ENCODE data around the gene TBRG1.

Gene TBRG1

GRCh38 chr11:124612045-124612444 lies 10.6 kb upstream of the TBRG1 start:
- DNase-seq (ENCODE audit: low spot score), result no peak
- in situ Hi-C loops (cut with MboI; ENCODE audit: low sequenced_read_pairs, unreplicated experiment), result no loop called here

GRCh38 chr11:124612567-124613246 lies 10.0 kb upstream of the TBRG1 start:
- in situ Hi-C loops (cut with MboI; ENCODE audit: low sequenced_read_pairs, unreplicated experiment), result no loop called here
- no peak for TF ChIP-seq CTCF (IDR thresholded peaks at IDR 0.05; ENCODE audit: borderline replicate concordance, control extremely low read depth, extremely low read depth, insufficient read depth, missing control alignments)
- DNase-seq (ENCODE audit: low spot score), result no peak

More at GRCh38 chr11:124612045-124612444, 10.6 kb upstream of the TBRG1 start:
- TF ChIP-seq CTCF (IDR thresholded peaks at IDR 0.05; ENCODE audit: borderline replicate concordance, control extremely low read depth, extremely low read depth, insufficient read depth, missing control alignments), result no peak

- in situ Hi-C loops (cut with MboI; ENCODE audit: low sequenced_read_pairs, unreplicated experiment), result no loop called here
- DNase-seq (ENCODE audit: low spot score), result no peak
- TF ChIP-seq CTCF (IDR thresholded peaks at IDR 0.05; ENCODE audit: borderline replicate concordance, control extremely low read depth, extremely low read depth, insufficient read depth, missing control alignments), result no peak
Measured at GRCh38 chr11:124618863-124619262, 3.8 kb upstream of the TBRG1 start.

GRCh38 chr11:124623861-124624525 lies 1.3 kb downstream of the TBRG1 start:
- no peak for TF ChIP-seq CTCF (IDR thresholded peaks at IDR 0.05; ENCODE audit: borderline replicate concordance, control extremely low read depth, extremely low read depth, insufficient read depth, missing control alignments)
- DNase-seq (ENCODE audit: low spot score), result no peak
- in situ Hi-C loops (cut with MboI; ENCODE audit: low sequenced_read_pairs, unreplicated experiment), result no loop called here

GRCh38 chr11:124625504-124626168 lies 3.0 kb downstream of the TBRG1 start:
- no peak for DNase-seq (ENCODE audit: low spot score)
- TF ChIP-seq CTCF (IDR thresholded peaks at IDR 0.05; ENCODE audit: borderline replicate concordance, control extremely low read depth, extremely low read depth, insufficient read depth, missing control alignments), result no peak

GRCh38 chr11:124627546-124627945 lies 4.9 kb downstream of the TBRG1 start:
- TF ChIP-seq CTCF (IDR thresholded peaks at IDR 0.05; ENCODE audit: borderline replicate concordance, control extremely low read depth, extremely low read depth, insufficient read depth, missing control alignments), result no peak
- in situ Hi-C loops (cut with MboI; ENCODE audit: low sequenced_read_pairs, unreplicated experiment), result no loop called here
- no peak for DNase-seq (ENCODE audit: low spot score)

More at GRCh38 chr11:124625504-124626168, 3.0 kb downstream of the TBRG1 start:
- in situ Hi-C loops (cut with MboI; ENCODE audit: low sequenced_read_pairs, unreplicated experiment), result no loop called here

All from GM13976 (cell line).